HepG2 (cell line): Measurements from ENCODE around the gene TXN. TPM values are rescaled to one million over a fixed set of nuclear protein-coding genes. Genes with fewer than 3 reads are reported as not detected.

Experiments
- ADNP ChIP-seq: sonication (generic); formaldehyde crosslinking; IDR thresholded peaks from 2 replicates; pipeline ENCODE4 v1.4.0; 2020; ENCODE audit warnings: missing genetic modification reagents
- ATF3 ChIP-seq: sonication (generic); formaldehyde crosslinking; IDR thresholded peaks from 2 replicates; pipeline ENCODE4 v1.4.0; 2020; ENCODE audit warnings: missing genetic modification reagents
- CBX5 ChIP-seq: sonication (generic); formaldehyde crosslinking; IDR thresholded peaks from 2 replicates; pipeline ENCODE4 v1.4.0; 2020; ENCODE audit warnings: missing genetic modification reagents, borderline replicate concordance
- CENPT ChIP-seq: sonication (generic); formaldehyde crosslinking; IDR thresholded peaks from 2 replicates; pipeline ENCODE4 v1.8.0; 2022; ENCODE audit warnings: low read depth, mild to moderate bottlenecking, moderate library complexity, missing genetic modification reagents
- KDM6A ChIP-seq: IDR thresholded peaks from 2 replicates; pipeline ENCODE4 v1.6.1; 2016; ENCODE audit warnings: low read depth
- MAZ ChIP-seq, 2 experiments: sonication (generic) in 1 of 2; formaldehyde crosslinking in 1 of 2; IDR thresholded peaks; 2 replicates each; pipeline versions ENCODE4 v1.5.0 to v1.6.1; 2012 to 2020; ENCODE audit warnings: low read depth in 2 of 2, mild to moderate bottlenecking in 2 of 2, borderline replicate concordance in 1 of 2, improper control_type of control experiment in 1 of 2, low read length in 1 of 2, missing genetic modification reagents in 1 of 2, moderate library complexity in 1 of 2
- MED1 ChIP-seq: sonication (generic); formaldehyde crosslinking; IDR thresholded peaks from 2 replicates; pipeline ENCODE4 v1.4.0; 2020; ENCODE audit warnings: missing genetic modification reagents
- MED8 ChIP-seq: sonication (generic); formaldehyde crosslinking; IDR thresholded peaks from 2 replicates; pipeline ENCODE4 v1.8.1; 2023; ENCODE audit warnings: mild to moderate bottlenecking, missing genetic modification reagents; ENCODE audit not compliant: insufficient replicate concordance
- NCOA5 ChIP-seq: sonication (generic); formaldehyde crosslinking; IDR thresholded peaks from 2 replicates; pipeline ENCODE4 v1.4.0; 2020; ENCODE audit warnings: missing genetic modification reagents
- NFYB ChIP-seq: sonication (generic); formaldehyde crosslinking; IDR thresholded peaks from 2 replicates; pipeline ENCODE4 v1.4.0; 2020; ENCODE audit warnings: missing genetic modification reagents
- PBX3 ChIP-seq: sonication (generic); formaldehyde crosslinking; IDR thresholded peaks from 2 replicates; pipeline ENCODE4 v1.8.1; 2023; ENCODE audit warnings: missing genetic modification reagents, inconsistent platforms, borderline replicate concordance
- RBAK ChIP-seq: sonication (generic); formaldehyde crosslinking; IDR thresholded peaks from 2 replicates; pipeline ENCODE4 v1.5.1; 2020; ENCODE audit warnings: mild to moderate bottlenecking, missing genetic modification reagents
- TCF7 ChIP-seq: sonication (generic); IDR thresholded peaks from 2 replicates; pipeline ENCODE4 v1.6.1; 2016; ENCODE audit warnings: antibody characterized with exemption, low read depth
- YEATS4 ChIP-seq: sonication (generic); formaldehyde crosslinking; IDR thresholded peaks from 2 replicates; pipeline ENCODE4 v1.4.0; 2020; ENCODE audit warnings: missing genetic modification reagents, borderline replicate concordance
- ZBTB8A ChIP-seq: sonication (generic); formaldehyde crosslinking; IDR thresholded peaks from 2 replicates; pipeline ENCODE4 v1.4.0; 2020; ENCODE audit warnings: mild to moderate bottlenecking, low read depth, missing genetic modification reagents, borderline replicate concordance
- ZNF17 ChIP-seq: sonication (generic); formaldehyde crosslinking; IDR thresholded peaks from 2 replicates; pipeline ENCODE4 v1.5.0; 2020; ENCODE audit warnings: mild to moderate bottlenecking, missing genetic modification reagents
- ZNF180 ChIP-seq: sonication (generic); formaldehyde crosslinking; IDR thresholded peaks from 2 replicates; pipeline ENCODE4 v1.4.0; 2020; ENCODE audit warnings: low read depth, missing genetic modification reagents, borderline replicate concordance
- ZNF276 ChIP-seq: sonication (generic); formaldehyde crosslinking; IDR thresholded peaks from 2 replicates; pipeline ENCODE4 v1.4.0; 2020; ENCODE audit warnings: mild to moderate bottlenecking, low read depth, missing genetic modification reagents
- ZNF577 ChIP-seq: sonication (generic); formaldehyde crosslinking; IDR thresholded peaks from 2 replicates; pipeline ENCODE4 v1.4.0; 2020; ENCODE audit warnings: mild to moderate bottlenecking, low read depth, missing genetic modification reagents, borderline replicate concordance
- ZNF687 ChIP-seq: sonication (generic); formaldehyde crosslinking; IDR thresholded peaks from 2 replicates; pipeline ENCODE4 v1.5.1; 2020; ENCODE audit warnings: mild to moderate bottlenecking, missing genetic modification reagents, moderate library complexity
- ZNF816 ChIP-seq: sonication (generic); formaldehyde crosslinking; IDR thresholded peaks from 2 replicates; pipeline ENCODE4 v1.8.0; 2022; ENCODE audit warnings: missing genetic modification reagents, mild to moderate bottlenecking, borderline replicate concordance
- ZSCAN31 ChIP-seq: sonication (generic); formaldehyde crosslinking; IDR thresholded peaks from 2 replicates; pipeline ENCODE4 v1.5.0; 2020; ENCODE audit warnings: low read depth, mild to moderate bottlenecking, missing genetic modification reagents
- polyA plus RNA-seq, 8 experiments: library from polyadenylated mRNA; depleted of rRNA in 3 of 8; stranded (reverse) in 7 of 8; unstranded in 1 of 8; fragments of >200 nt; fragmentation: Illumina TruSeq in 4 of 8; extraction: Trizol in 4 of 8; gene quantifications; 2 replicates each; pipeline versions ENCODE4 v1.2.1 to v1.2.3, GENCODE V29; 2011 to 2016; ENCODE audit warnings: low read depth in 4 of 8, missing spikeins in 1 of 8, mixed read lengths in 1 of 8; ENCODE audit not compliant: insufficient read depth in 1 of 8
- total RNA-seq, 5 experiments: library from RNA; depleted of rRNA; stranded (reverse); fragments of >200 nt; fragmentation: Illumina TruSeq; extraction: Trizol; gene quantifications; 2 replicates each; pipeline ENCODE4 v1.2.3, GENCODE V29; 2016; ENCODE audit warnings: low read depth in 1 of 5

TXN gene
- total and polyA plus RNA-seq, 2 of the 13 experiments (the other 11 are each of a cell fraction or from before 2014, with no cell fraction given) = 364 to 470 TPM

GRCh38 chr9:110197330-110198187, 58.7 kb downstream of the TXN start (continued):
- no peak for TF ChIP-seq ZBTB8A (CRISPR knock-in tag)
- no peak for TF ChIP-seq ZNF17
- TF ChIP-seq ZNF180 (CRISPR knock-in tag) = no peak
- TF ChIP-seq ZSCAN31 (CRISPR knock-in tag) = 0 out of 2 replicates have a peak, but pooled peaks have one; percentile 63
- no peak for TF ChIP-seq ZNF816 (CRISPR knock-in tag)
- no peak for TF ChIP-seq CBX5 (CRISPR knock-in tag)
- no peak for TF ChIP-seq ADNP
- peak; percentile 43 for TF ChIP-seq ZNF687 (CRISPR knock-in tag)
- no peak for TF ChIP-seq CENPT (CRISPR knock-in tag)
- TF ChIP-seq RBAK (CRISPR knock-in tag) = no peak
- TF ChIP-seq TCF7 = peak; percentile 45; the same call in 1 of the 2 replicates
- TF ChIP-seq YEATS4 = no peak
- no peak for TF ChIP-seq NCOA5 (CRISPR knock-in tag)
- no peak for TF ChIP-seq KDM6A (CRISPR knock-in tag)
- TF ChIP-seq ATF3 (CRISPR knock-in tag) = no peak
- no peak for TF ChIP-seq MED8
- TF ChIP-seq MAZ (IDR thresholded peaks at IDR 0.05; ENCODE audit: borderline replicate concordance, low read depth, low read length) = no peak
- TF ChIP-seq MAZ (CRISPR knock-in tag; IDR thresholded peaks at IDR 0.05; ENCODE audit: low read depth) = no peak
- TF ChIP-seq ZNF276 (CRISPR knock-in tag) = no peak
- no peak for TF ChIP-seq PBX3 (CRISPR knock-in tag)
- no peak; the same call in 1 of the 2 replicates for TF ChIP-seq NFYB
- TF ChIP-seq MED1 (CRISPR knock-in tag) = peak; percentile 66
- no peak for TF ChIP-seq ZNF577 (CRISPR knock-in tag)
